H9 (cell line): ENCODE measurements around the gene PIGM. TPM values are rescaled to one million over a fixed set of nuclear protein-coding genes. Genes with fewer than 3 reads are reported as not detected.

Experiments used
- DNase-seq: peaks from one replicate; pipeline ENCODE4 v3.0.0-alpha.2; 2017
- H2AFZ ChIP-seq: one replicate; pipeline ENCODE4 v1.6.1; 2013; ENCODE audit warnings: mild to moderate bottlenecking, low read length, control low read depth, moderate library complexity
- H2AK5ac ChIP-seq: 2 replicates; pipeline ENCODE4 v1.6.1; 2013; ENCODE audit warnings: low read length, control low read depth, mixed read lengths; ENCODE audit not compliant: insufficient read length
- H2BK120ac ChIP-seq: one replicate; pipeline ENCODE4 v1.6.1; 2013; ENCODE audit warnings: low read depth, mild to moderate bottlenecking, low read length, control low read depth, inconsistent platforms; ENCODE audit not compliant: poor library complexity, severe bottlenecking
- H2BK12ac ChIP-seq: 2 replicates; pipeline ENCODE4 v1.6.1; 2013; ENCODE audit warnings: low read length, control low read depth, mixed read lengths, low read depth; ENCODE audit not compliant: insufficient read length
- H2BK15ac ChIP-seq: 2 replicates; pipeline ENCODE4 v1.6.1; 2013; ENCODE audit warnings: low read depth, low read length, control low read depth
- H2BK20ac ChIP-seq: one replicate; pipeline ENCODE4 v1.6.1; 2013; ENCODE audit warnings: low read depth, mild to moderate bottlenecking, low read length, control low read depth, inconsistent platforms; ENCODE audit not compliant: poor library complexity, severe bottlenecking
- H2BK5ac ChIP-seq: 2 replicates; pipeline ENCODE4 v1.6.1; 2013; ENCODE audit warnings: low read length, control low read depth, mixed read lengths; ENCODE audit not compliant: insufficient read length
- H3K14ac ChIP-seq: 2 replicates; pipeline ENCODE4 v1.6.1; 2013; ENCODE audit warnings: low read length, control low read depth; ENCODE audit not compliant: insufficient read depth
- H3K18ac ChIP-seq: 2 replicates; pipeline ENCODE4 v1.6.1; 2013; ENCODE audit warnings: low read depth, mild to moderate bottlenecking, mixed read lengths, low read length, control low read depth; ENCODE audit not compliant: insufficient read length
- H3K23ac ChIP-seq: 2 replicates; pipeline ENCODE4 v1.6.1; 2013; ENCODE audit warnings: low read length, control low read depth, mixed read lengths, low read depth; ENCODE audit not compliant: insufficient read length
- H3K23me2 ChIP-seq: 2 replicates; pipeline ENCODE4 v1.6.1; 2013; ENCODE audit warnings: low read depth, mild to moderate bottlenecking, mixed read lengths, low read length, control low read depth; ENCODE audit not compliant: insufficient read length, poor library complexity, severe bottlenecking
- H3K27ac ChIP-seq: 2 replicates; pipeline ENCODE4 v1.5.1; 2013; ENCODE audit warnings: low read length, control low read depth, mixed read lengths, low read depth; ENCODE audit not compliant: insufficient read length
- H3K27me3 ChIP-seq: 2 replicates; pipeline ENCODE4 v1.6.1; 2013; ENCODE audit warnings: low read length, control low read depth, inconsistent platforms; ENCODE audit not compliant: insufficient read depth
- H3K4ac ChIP-seq: 2 replicates; pipeline ENCODE4 v1.6.1; 2013; ENCODE audit warnings: low read depth, mild to moderate bottlenecking, control low read depth, inconsistent platforms, low read length, moderate library complexity
- H3K4me1 ChIP-seq: 2 replicates; pipeline ENCODE4 v1.6.1; 2013; ENCODE audit warnings: low read length, control low read depth, inconsistent platforms; ENCODE audit not compliant: insufficient read depth
- H3K4me2 ChIP-seq: 2 replicates; pipeline ENCODE4 v1.6.1; 2013; ENCODE audit warnings: low read length, control low read depth, mixed read lengths; ENCODE audit not compliant: insufficient read length, insufficient read depth
- H3K56ac ChIP-seq: 2 replicates; pipeline ENCODE4 v1.6.1; 2013; ENCODE audit warnings: low read depth, mild to moderate bottlenecking, mixed read lengths, low read length, control low read depth; ENCODE audit not compliant: insufficient read length
- H3K79me1 ChIP-seq: 2 replicates; pipeline ENCODE4 v1.6.1; 2013; ENCODE audit warnings: low read depth, mild to moderate bottlenecking, moderate library complexity, low read length, control low read depth, inconsistent platforms; ENCODE audit not compliant: insufficient read depth, poor library complexity, severe bottlenecking
- H3K79me2 ChIP-seq: 2 replicates; pipeline ENCODE4 v1.6.1; 2013; ENCODE audit warnings: low read length, control low read depth, inconsistent platforms; ENCODE audit not compliant: insufficient read depth
- H3K9ac ChIP-seq: 2 replicates; pipeline ENCODE4 v1.6.1; 2013; ENCODE audit warnings: low read length, control low read depth, mixed read lengths; ENCODE audit not compliant: insufficient read length; ENCODE audit errors: extremely low read depth
- H3K9me3 ChIP-seq: one replicate; pipeline ENCODE4 v1.6.1; 2013; ENCODE audit warnings: low read depth, low read length, inconsistent platforms; ENCODE audit not compliant: control insufficient read depth
- H3T11ph ChIP-seq: one replicate; pipeline ENCODE4 v1.6.1; 2013; ENCODE audit warnings: mild to moderate bottlenecking, low read length, control low read depth, inconsistent platforms
- H4K20me1 ChIP-seq: one replicate; pipeline ENCODE4 v1.6.1; 2013; ENCODE audit not compliant: control insufficient read depth, insufficient read length, insufficient read depth
- H4K5ac ChIP-seq: 2 replicates; pipeline ENCODE4 v1.6.1; 2013; ENCODE audit warnings: low read depth, mild to moderate bottlenecking, mixed read lengths, low read length, control low read depth; ENCODE audit not compliant: insufficient read length
- H4K8ac ChIP-seq: replicated peaks from 2 replicates; pipeline ENCODE4 v1.6.1; 2013; ENCODE audit warnings: low read length, control low read depth, mixed read lengths, low read depth; ENCODE audit not compliant: insufficient read length
- H4K91ac ChIP-seq: 2 replicates; pipeline ENCODE4 v1.6.1; 2013; ENCODE audit warnings: low read depth, mild to moderate bottlenecking, moderate library complexity, mixed read lengths, low read length, control low read depth; ENCODE audit not compliant: insufficient read length
- H3K27ac Mint-ChIP-seq, 3 experiments: 2 replicates in 2 of 3; 3 replicates in 1 of 3; pipeline ENCODE4 v1.8.0; 2020 to 2021; ENCODE audit warnings: mixed read lengths in 3 of 3, mild to moderate bottlenecking in 1 of 3, moderate library complexity in 1 of 3
- H3K27me3 Mint-ChIP-seq: 2 replicates; pipeline ENCODE4 v1.8.0; 2021; ENCODE audit warnings: low read depth, mild to moderate bottlenecking, moderate library complexity, mixed read lengths
- H3K36me3 Mint-ChIP-seq, 3 experiments: 2 replicates in 2 of 3; 3 replicates in 1 of 3; pipeline ENCODE4 v1.8.0; 2020 to 2021; ENCODE audit warnings: low read depth in 3 of 3, mixed read lengths in 3 of 3; ENCODE audit not compliant: insufficient read depth in 1 of 3
- H3K4me1 Mint-ChIP-seq, 2 experiments: 2 replicates each; pipeline ENCODE4 v1.8.0; 2020; ENCODE audit warnings: mixed read lengths in 2 of 2
- H3K4me3 Mint-ChIP-seq, 2 experiments: 2 replicates in 1 of 2; 3 replicates in 1 of 2; pipeline ENCODE4 v1.8.0; 2020 to 2021; ENCODE audit warnings: mild to moderate bottlenecking in 2 of 2, mixed read lengths in 2 of 2, moderate library complexity in 1 of 2
- H3K9me3 Mint-ChIP-seq, 2 experiments: 2 replicates in 1 of 2; 3 replicates in 1 of 2; pipeline ENCODE4 v1.8.0; 2020; ENCODE audit warnings: mild to moderate bottlenecking in 2 of 2, mixed read lengths in 2 of 2, moderate library complexity in 1 of 2
- WGBS: extraction: QIAGEN DNeasy Blood & Tissue Kit; methylation state at CpG from one replicate; pipeline ENCODE4 v1.1.7; 2013; ENCODE audit warnings: missing lambda C conversion rate, low lambda C conversion rate, mixed read lengths; ENCODE audit not compliant: insufficient read length; ENCODE audit errors: extremely low coverage; 5-methylcytosine and 5-hydroxymethylcytosine counted together
- total RNA-seq: library from RNA; stranded (reverse); gene quantifications from 2 replicates; pipeline ENCODE4 v1.2.1, GENCODE V29; 2021
- TF ChIP-seq, protein P1 (sequence below): fragments of 200-600 bp; sonication (generic); conservative IDR thresholded peaks from 3 replicates; pipeline ENCODE4 v1.8.0; 2021; ENCODE audit warnings: antibody characterized with exemption, mild to moderate bottlenecking

Gene PIGM
- total RNA-seq, 1 experiment from 2014 or later, result 5.9 TPM

DNA sequence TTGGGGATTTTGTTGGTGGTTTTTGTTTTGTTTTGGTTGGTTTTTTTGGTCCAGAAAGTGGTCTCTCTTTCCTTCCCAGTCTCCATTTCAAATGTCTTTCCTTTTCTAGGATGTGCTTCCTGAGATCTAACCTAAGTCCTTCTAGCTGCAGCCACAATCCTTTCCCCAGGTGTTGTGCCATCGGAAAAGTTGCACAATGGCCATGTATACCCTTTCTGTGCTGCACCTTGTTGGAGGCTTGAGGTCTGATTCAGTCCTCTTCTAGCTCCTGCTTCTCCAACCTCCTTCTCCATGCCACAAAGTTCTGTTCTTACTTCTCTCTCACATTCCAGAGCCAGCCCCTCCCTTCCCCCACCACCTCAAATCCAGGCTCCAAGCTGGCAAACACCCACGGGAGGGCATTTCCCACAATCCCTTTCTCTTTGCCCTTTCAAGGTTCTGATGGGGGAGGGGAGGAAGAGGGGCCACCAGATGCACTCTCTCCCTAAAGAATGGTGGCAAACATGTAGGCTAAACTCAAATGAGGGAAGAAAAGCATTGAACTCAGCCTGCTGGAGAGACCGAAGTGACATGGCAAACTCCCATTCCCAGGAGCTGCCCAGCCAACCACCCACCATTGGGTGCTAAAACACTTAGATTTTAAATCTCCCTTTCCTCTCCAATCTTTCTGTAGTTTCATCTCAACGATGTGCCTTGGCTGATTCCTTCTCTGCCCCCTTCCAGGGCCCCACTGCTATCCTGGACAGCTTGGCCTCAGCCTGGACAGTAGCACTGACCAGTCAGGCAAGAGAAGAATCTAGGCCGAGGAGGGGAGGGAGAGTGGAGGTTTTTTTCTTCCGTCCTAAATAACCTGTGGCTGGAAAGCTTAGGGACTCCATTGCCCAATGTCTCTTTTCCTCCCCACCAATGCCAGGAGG, 35.3 kb upstream of the PIGM start:
- Histone ChIP-seq H3K23ac (no peak overlapping the region), H3K79me1 (no peaks in the 10 kb centered on the region), H3K9ac (no peak overlapping the region), H2AK5ac (no peak overlapping the region), H3K4me1 (peaks cover 6% of the 10 kb centered on the region; the same call in 1 of the 2 replicates), H2BK5ac (no peak overlapping the region), H3K27me3 (peaks cover 4% of the 10 kb centered on the region; the same call in 1 of the 2 replicates), H3K23me2 (peaks cover 5% of the 10 kb centered on the region), H2BK120ac (no peak overlapping the region), H3K14ac (no peak overlapping the region), H3K27ac (no peak overlapping the region), H2AFZ (no peak overlapping the region), H2BK20ac (no peak overlapping the region), H2BK15ac (no peak overlapping the region), H2BK12ac (no peak overlapping the region), H3K18ac (no peak overlapping the region), H3K79me2 (no peaks in the 10 kb centered on the region), H4K8ac (no peak overlapping the region), H3K9me3 (no peaks in the 10 kb centered on the region), H3K4me2 (peak overlapping the region; percentile 22), H4K20me1 (no peaks in the 10 kb centered on the region), H4K5ac (no peak overlapping the region), H3K4ac (no peak overlapping the region), H3K56ac (no peak overlapping the region), H3T11ph (no peak overlapping the region), H4K91ac (no peak overlapping the region)
- no CpG with 5 or more reads among the region's 6 CpGs for WGBS
- Mint-ChIP-seq H3K36me3 (no peaks in the 10 kb centered on the region), H3K4me1 (peaks cover 41 to 44% of the 10 kb centered on the region in 2 experiments), H3K27ac (no peak overlapping the region; a peak in 1 of 7 replicates), H3K9me3 (no peaks in the 10 kb centered on the region), H3K27me3 (peaks cover 60% of the 10 kb centered on the region), H3K4me3 (peak overlapping the region in 1 of 2 experiments; percentile 21; a peak in 1 of 5 replicates)
- DNase-seq, result no peak
- TF ChIP-seq, protein P1, sequence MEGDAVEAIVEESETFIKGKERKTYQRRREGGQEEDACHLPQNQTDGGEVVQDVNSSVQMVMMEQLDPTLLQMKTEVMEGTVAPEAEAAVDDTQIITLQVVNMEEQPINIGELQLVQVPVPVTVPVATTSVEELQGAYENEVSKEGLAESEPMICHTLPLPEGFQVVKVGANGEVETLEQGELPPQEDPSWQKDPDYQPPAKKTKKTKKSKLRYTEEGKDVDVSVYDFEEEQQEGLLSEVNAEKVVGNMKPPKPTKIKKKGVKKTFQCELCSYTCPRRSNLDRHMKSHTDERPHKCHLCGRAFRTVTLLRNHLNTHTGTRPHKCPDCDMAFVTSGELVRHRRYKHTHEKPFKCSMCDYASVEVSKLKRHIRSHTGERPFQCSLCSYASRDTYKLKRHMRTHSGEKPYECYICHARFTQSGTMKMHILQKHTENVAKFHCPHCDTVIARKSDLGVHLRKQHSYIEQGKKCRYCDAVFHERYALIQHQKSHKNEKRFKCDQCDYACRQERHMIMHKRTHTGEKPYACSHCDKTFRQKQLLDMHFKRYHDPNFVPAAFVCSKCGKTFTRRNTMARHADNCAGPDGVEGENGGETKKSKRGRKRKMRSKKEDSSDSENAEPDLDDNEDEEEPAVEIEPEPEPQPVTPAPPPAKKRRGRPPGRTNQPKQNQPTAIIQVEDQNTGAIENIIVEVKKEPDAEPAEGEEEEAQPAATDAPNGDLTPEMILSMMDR, result no peak
